Peyer's patch (tissue), 4 donors: ENCODE measurements around the gene LRRIQ1.

Experiments used
- CTCF ChIP-seq, 6 experiments: fragments of 450-650 bp in 4 of 6; fragments of 200-600 bp in 2 of 6; sonication (generic) in 1 of 6; IDR thresholded peaks; one replicate each; pipeline ENCODE4 v1.5.1; 2017 to 2019; ENCODE audit warnings: antibody characterized with exemption in 6 of 6, mild to moderate bottlenecking in 3 of 6, moderate library complexity in 1 of 6
- POLR2A ChIP-seq, 2 donors: fragments of 450-650 bp; IDR thresholded peaks; one replicate each; pipeline ENCODE4 v1.5.1; 2017; ENCODE audit warnings: antibody characterized with exemption in 2 of 2, mild to moderate bottlenecking in 2 of 2, moderate library complexity in 2 of 2

DNA sequence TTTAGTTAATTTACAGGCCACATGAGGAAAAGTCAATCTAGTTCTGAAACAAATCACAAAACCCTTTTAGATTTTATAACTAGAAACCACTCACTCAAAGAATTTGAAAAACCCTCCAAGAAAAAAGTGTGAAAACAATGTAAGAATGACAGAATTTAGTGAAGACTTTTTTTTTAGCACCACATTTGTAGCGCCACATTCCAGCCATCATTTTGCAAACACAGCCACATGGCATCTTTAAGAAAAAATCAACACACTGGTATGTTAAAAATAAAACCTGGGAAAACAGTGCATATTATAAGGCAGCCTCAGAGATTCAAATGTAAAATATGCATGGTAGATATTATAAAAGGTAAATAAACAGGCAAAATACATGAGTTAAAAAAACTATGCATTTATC is 221.5 kb downstream of the LRRIQ1 start:
- TF ChIP-seq CTCF (IDR thresholded peaks at IDR 0.05), result no peak
- no peak for TF ChIP-seq POLR2A (IDR thresholded peaks at IDR 0.05)
